G401 (cell line): ENCODE data around the gene ZC3H12A. TPM values are rescaled to one million over a fixed set of nuclear protein-coding genes. Genes with fewer than 3 reads are reported as not detected.

ENCODE experiments used
- DNase-seq: peaks from one replicate; pipeline ENCODE4 v3.0.0-alpha.2; 2015; ENCODE audit warnings: low spot score
- in situ Hi-C: cut with HindIII; loops from 2 replicates; pipeline ENCODE4 v1.10.0; 2016; ENCODE audit warnings: low sequenced_read_pairs, mixed read lengths
- total RNA-seq: library from RNA; depleted of rRNA; stranded (reverse); fragments of >200 nt; shearing (Covaris generic); gene quantifications from 2 replicates; pipeline ENCODE4 v1.2.3, GENCODE V29; 2014

The ZC3H12A gene
- total RNA-seq, 1 experiment from 2014 or later = 2.6 TPM

GRCh38 chr1:37476460-37477197 is 2.2 kb downstream of the ZC3H12A start:
- in situ Hi-C loops = no loop called here
- DNase-seq = peak; percentile 80

DNA sequence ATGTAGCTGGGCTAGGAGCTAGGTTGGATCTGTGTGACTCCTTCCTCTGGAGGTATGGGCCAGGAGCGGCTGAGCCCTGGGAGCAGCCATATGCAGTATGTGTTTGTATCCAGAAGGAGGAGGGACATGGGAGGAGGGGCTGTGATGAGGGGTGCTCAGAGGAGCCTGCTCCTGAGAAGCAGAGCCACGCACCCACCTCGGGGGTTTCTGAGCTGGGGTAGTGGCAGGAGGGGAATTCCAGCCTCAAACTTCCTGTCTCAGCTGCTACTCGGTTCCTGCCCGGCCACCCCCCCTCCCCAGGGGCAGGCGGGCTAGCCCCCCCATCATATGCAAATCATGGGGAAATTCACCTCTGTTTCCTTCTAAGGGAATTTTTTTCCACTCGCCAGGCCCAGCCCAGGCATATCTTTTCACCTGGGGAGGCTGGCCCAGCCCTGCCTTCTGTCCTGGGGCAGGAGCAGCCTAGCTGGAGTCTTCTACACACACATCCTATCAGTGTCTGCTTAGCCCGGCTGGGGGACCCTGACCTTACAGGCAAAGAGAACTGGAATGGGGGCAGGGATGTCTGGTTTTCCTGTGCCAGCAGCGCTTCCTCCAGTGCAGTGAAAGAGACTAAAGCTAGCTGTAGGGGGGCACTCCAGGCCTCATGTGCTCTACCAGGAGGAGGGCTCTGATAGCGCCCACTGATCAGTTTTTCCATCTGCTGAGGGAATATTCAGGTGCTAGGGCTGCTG is 3.0 kb downstream of the ZC3H12A start:
- in situ Hi-C loops = no loop called here
- DNase-seq = peak; percentile 40

DNA sequence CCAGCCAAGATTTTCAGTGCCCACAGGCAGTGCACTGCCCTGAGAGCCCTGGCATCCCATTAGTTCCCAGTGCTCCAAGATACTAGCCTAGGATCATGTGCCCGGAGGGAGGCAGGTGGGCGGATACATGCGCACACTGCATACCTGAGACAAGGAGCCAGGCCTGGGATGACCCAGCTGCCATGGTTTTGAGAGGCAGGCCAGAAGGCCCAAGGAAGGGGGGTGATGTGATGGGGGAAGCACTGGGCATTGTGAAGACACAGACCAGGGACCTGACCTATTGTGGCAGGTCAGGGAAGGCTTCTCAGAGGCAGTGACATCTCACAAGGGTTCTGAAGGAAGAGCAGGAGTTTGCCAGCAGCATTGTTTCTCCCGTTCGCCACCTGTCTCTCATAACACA is 3.6 kb downstream of the ZC3H12A start:
- DNase-seq = peak; percentile 46
- in situ Hi-C loops = no loop called here

DNA sequence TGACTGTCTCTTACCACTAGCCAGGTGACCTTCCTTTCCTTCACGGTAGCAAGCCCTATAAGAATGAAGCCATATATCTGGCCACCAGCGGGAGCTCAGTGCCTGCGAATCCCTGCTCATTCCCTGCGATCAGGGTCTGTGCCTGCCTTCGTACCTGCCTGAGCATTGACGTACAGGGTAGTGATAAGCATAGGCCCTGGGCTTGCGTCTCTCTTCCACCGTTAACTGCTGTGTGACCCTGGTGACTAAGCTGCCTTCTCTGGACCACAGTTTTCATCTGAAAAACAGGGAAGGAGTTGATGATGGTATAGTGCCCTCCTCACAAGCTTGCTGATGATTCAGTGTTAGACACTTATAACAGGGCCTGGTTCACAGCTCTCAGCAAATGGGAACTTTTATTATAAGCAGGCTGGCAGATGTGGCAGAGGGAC is 4.1 kb downstream of the ZC3H12A start:
- no peak for DNase-seq
- in situ Hi-C loops = no loop called here

- in situ Hi-C loops = no loop called here
These were observed 4.5 kb downstream of the ZC3H12A start for GRCh38 chr1:37478890-37479254.

GRCh38 chr1:37479255-37480124 is 5.1 kb downstream of the ZC3H12A start:
- DNase-seq = peak; percentile 35
- in situ Hi-C loops = no loop called here

More at GRCh38 chr1:37478890-37479254, 4.5 kb downstream of the ZC3H12A start:
- no peak for DNase-seq

GRCh38 chr1:37480125-37480466 is 5.7 kb downstream of the ZC3H12A start:
- in situ Hi-C loops = no loop called here
- no peak for DNase-seq

DNA sequence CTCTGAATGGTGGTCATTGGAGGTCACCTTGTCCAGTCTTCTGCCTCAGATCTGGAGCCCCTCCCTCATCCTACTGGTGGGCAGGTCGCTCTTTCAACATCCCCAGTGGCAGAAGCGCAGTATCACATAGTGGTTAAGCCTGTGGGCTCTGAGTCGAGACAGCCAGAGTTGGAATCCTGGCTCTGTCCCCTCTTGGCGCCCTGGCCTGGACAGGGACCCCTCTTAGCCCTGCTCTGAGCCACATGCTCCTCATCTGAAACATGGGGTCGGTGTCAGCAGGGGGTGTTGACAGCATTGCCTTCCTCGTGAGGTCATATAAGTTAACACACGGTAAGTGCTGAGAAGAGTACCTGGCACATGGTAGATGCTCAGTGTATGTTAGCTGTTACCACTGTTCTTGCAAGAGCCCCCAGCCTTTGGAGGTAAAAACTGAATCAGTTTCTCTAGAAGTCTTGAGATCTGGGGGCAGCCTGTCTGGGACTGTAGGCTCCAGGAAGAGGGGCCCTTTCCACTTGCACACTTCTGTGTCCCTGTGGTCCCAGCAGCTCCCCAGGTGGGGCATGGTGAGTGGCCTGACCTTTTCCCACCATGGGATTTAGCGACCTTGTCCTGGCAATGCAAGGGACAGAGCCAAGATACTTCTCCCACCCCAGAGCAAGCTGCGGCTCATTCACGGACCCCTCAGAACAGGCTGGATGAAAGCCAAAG is 6.4 kb downstream of the ZC3H12A start:
- in situ Hi-C loops = no loop called here
- DNase-seq = no peak

DNA sequence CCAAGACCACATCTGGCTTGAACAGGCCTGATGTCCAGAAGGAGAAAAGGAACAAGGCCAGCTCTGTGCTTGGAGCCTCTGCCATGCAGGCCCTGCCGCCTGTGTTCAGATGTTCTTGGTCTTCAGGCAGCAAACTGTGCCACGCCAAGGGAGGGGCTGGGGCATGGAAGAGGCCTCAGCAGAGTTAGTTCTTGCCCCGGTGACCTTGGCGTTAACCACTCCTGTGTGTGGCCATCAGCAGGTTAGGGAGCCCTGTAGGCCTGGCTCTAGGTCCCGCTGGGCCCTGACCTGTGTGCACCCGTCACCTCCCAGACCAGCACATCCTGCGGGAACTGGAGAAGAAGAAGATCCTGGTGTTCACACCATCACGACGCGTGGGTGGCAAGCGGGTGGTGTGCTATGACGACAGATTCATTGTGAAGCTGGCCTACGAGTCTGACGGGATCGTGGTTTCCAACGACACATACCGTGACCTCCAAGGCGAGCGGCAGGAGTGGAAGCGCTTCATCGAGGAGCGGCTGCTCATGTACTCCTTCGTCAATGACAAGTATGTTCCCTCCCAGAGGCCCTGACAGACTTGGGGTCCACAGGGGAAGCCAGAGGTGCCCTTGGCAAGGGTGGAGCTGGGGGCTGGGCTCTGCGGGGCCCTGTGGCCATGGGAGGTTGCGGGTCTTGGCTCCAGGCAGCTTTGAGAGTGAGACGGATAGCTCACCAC is 7.1 kb downstream of the ZC3H12A start:
- in situ Hi-C loops = no loop called here
- DNase-seq = no peak

DNA sequence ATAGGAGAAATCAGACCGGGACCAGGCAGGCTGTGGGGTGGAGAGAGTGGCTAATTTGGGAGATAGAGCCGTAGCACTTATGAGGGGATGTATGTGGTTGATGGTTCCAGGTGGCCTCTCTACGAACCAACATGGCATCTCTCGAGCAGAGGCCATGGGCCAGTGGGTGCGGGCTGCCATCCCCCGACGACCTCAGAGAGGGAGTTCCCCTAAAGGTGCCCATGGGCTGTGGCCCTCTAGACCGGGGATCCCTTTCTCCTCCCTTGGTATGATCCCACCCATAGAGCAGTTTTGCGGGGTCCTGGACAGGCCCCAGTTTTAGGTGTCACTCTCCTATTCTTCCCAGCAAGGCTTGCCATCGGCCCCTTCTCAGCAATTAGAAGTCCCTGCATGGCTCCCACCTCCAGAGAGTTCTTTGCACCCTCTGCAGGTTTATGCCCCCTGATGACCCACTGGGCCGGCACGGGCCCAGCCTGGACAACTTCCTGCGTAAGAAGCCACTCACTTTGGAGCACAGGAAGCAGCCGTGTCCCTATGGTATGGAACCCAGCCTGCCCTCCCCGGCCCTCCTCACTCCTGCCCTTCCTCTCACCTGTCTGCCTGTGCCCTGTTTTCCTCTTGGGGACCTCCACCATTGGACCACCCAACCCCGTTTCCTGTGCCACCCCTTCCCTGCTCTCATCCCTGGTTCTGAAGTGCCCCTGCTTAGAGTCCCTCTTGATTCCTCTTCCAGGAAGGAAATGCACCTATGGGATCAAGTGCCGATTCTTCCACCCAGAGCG is 7.8 kb downstream of the ZC3H12A start:
- DNase-seq = no peak
- in situ Hi-C loops = no loop called here

DNA sequence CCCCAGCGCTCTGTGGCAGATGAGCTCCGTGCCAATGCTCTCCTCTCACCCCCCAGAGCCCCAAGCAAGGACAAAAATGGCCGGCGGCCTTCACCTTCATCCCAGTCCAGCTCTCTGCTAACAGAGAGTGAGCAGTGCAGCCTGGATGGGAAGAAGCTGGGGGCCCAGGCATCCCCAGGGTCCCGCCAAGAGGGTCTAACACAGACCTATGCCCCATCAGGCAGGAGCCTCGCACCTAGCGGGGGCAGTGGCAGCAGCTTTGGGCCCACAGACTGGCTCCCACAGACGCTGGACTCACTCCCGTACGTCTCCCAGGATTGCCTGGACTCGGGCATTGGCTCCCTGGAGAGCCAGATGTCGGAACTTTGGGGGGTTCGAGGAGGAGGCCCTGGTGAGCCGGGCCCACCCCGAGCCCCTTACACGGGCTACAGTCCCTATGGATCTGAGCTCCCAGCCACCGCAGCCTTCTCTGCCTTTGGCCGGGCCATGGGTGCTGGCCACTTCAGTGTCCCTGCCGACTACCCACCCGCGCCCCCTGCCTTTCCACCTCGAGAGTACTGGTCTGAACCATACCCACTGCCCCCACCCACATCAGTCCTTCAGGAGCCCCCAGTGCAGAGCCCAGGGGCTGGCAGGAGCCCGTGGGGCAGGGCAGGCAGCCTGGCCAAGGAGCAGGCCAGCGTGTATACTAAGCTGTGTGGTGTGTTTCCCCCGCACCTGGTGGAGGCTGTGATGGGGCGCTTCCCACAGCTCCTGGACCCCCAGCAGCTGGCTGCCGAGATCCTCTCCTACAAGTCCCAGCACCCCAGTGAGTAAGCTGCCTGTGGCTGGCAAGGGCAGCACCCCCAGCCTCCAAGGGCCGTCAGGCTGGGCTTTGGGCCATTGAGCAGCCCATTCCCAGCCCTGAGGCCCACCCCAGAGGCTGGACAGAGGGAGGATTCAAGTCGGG is 8.7 kb downstream of the ZC3H12A start:
- in situ Hi-C loops = no loop called here
- DNase-seq = no peak

GRCh38 chr1:37483785-37484184 is 9.4 kb downstream of the ZC3H12A start:
- no peak for DNase-seq

DNA sequence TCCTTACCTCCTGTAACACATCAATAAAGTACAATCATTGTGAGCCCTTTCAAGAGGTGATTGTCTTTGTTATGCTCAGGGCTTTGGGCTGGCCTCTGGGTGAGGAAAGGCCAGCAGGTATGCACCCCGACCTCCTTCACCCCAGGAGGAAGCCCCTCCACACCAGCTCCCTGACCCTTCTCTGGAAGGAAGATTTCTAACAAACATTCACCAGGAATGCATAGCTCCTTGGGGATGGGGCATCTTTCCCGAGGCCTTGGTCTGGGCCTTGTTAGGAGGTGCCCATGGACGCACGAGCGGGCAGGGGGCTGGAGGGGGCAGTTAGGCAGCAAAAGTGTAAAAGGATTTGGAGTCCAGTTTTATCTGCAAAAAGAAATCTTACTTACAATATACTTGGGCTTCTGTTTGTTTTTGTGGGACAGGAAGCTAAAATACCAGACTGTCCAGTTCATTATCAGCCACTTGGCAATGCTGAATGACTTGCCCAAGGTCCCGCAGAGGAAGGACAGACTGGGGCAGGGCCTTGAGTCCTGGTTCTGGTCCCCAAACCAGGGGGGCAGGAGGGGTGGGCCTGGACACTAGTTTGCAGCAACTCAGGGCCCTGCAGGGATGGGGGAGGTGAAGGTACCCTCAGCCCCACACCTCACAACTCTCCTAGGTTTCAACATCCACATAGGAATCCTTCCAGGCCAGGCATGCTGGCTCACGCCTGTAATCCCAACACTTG is 10.1 kb downstream of the ZC3H12A start:
- DNase-seq = no peak
- in situ Hi-C loops = no loop called here

More at GRCh38 chr1:37483785-37484184, 9.4 kb downstream of the ZC3H12A start:
- in situ Hi-C loops = no loop called here

DNA sequence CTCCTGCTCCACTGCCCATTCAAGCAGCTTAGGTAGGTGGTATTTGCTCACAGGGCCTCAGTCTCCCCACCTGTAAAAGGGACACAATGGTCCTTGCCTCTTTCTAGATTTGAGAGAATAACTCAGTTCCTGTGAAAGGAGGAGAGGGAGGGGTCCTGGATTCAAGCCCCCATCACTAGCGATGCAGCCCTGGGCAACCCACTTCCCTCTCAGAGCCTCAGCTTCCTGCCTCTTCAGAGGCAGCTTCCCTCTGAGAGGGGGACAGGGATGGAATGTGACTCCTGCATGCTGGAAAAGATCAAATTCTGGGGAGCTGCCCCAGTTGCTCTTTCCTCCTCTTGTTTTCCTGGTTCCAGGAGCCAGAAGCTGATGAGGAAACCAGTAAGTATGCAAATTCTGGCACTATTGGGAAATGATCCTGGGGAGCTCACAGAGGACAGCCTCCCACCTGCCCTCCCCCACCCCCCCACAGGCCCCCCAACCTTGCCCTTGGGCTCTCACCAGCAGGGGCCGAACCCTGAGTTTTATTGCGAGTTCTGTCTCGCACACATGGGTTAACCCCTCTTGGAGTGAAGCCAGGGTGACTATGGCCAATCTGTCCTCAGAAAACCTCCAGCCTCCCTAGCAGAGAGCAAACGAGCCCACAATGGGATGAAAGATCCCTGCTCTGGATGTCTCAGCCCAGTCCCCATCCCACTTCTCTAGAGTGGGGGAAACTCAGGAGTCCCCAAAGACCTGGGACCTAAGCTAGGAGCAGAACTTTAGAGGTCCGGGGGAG is 11.7 kb downstream of the ZC3H12A start:
- no peak for DNase-seq
- in situ Hi-C loops = no loop called here
